K562 (cell line): Measurements from ENCODE around the gene DENND1A. TPM values are rescaled to one million over a fixed set of nuclear protein-coding genes. Genes with fewer than 3 reads are reported as not detected.

ENCODE experiments used
- CHD1 ChIP-seq: fragments of 200-600 bp; sonication (generic); IDR thresholded peaks from one replicate; pipeline ENCODE4 v1.6.1; 2012; ENCODE audit warnings: mild to moderate bottlenecking, moderate library complexity, low read length, inconsistent platforms
- CHD4 ChIP-seq: fragments of 200-600 bp; sonication (generic); IDR thresholded peaks from 3 replicates; pipeline ENCODE4 v1.6.1; 2012; ENCODE audit warnings: low read depth, mild to moderate bottlenecking, mixed read lengths, low read length, inconsistent platforms; ENCODE audit not compliant: insufficient read depth, insufficient replicate concordance, poor library complexity, severe bottlenecking
- CREM ChIP-seq: IDR thresholded peaks from 2 replicates; pipeline ENCODE4 v1.6.1; 2014; ENCODE audit warnings: antibody characterized with exemption, low read depth
- E2F3 ChIP-seq: fragments of 250-450 bp; sonication (Bioruptor Pico); IDR thresholded peaks from 2 replicates; pipeline ENCODE4 v1.4.0; 2020; ENCODE audit warnings: mild to moderate bottlenecking
- GTF2F1 ChIP-seq: IDR thresholded peaks from 2 replicates; pipeline ENCODE4 v1.6.1; 2011; ENCODE audit warnings: low read depth, low read length, improper control_type of control experiment
- L3MBTL2 ChIP-seq: fragments of 450-650 bp; IDR thresholded peaks from 2 replicates; pipeline ENCODE4 v1.6.1; 2016; ENCODE audit warnings: mild to moderate bottlenecking, moderate library complexity
- MYNN ChIP-seq, 2 experiments: sonication (generic); formaldehyde crosslinking in 1 of 2; IDR thresholded peaks; 2 replicates each; pipeline versions ENCODE4 v1.5.0 to v1.6.1; 2016 to 2020; ENCODE audit warnings: antibody characterized with exemption in 1 of 2, missing genetic modification reagents in 1 of 2
- SMAD1 ChIP-seq: fragments of 150-350 bp; IDR thresholded peaks from 2 replicates; pipeline ENCODE4 v1.6.1; 2014; ENCODE audit warnings: low read length, low read depth; ENCODE audit not compliant: partially characterized antibody
- SMARCA4 ChIP-seq: fragments of 450-650 bp; IDR thresholded peaks from 2 replicates; pipeline ENCODE4 v1.6.1; 2016
- TAF1 ChIP-seq: IDR thresholded peaks from 2 replicates; pipeline ENCODE4 v1.6.1; 2011; ENCODE audit warnings: mild to moderate bottlenecking, low read length, moderate library complexity; ENCODE audit not compliant: insufficient read depth, control insufficient read depth, severe bottlenecking; ENCODE audit errors: extremely low read depth
- TAL1 ChIP-seq: fragments of 450-650 bp; IDR thresholded peaks from 2 replicates; pipeline ENCODE4 v1.6.1; 2016; ENCODE audit warnings: mild to moderate bottlenecking
- TBL1XR1 ChIP-seq, 2 experiments: IDR thresholded peaks; 2 replicates each; pipeline ENCODE4 v1.6.1; 2012; ENCODE audit warnings: improper control_type of control experiment in 2 of 2, low read length in 2 of 2, mild to moderate bottlenecking in 1 of 2
- TCF3 ChIP-seq: sonication (generic); formaldehyde crosslinking; IDR thresholded peaks from 2 replicates; pipeline ENCODE4 v1.4.0; 2020; ENCODE audit warnings: mild to moderate bottlenecking, missing genetic modification reagents
- TCF7 ChIP-seq: sonication (generic); IDR thresholded peaks from 2 replicates; pipeline ENCODE4 v1.6.1; 2016; ENCODE audit warnings: antibody characterized with exemption, borderline replicate concordance
- TCF7L2 ChIP-seq: fragments of 150-350 bp; IDR thresholded peaks from 2 replicates; pipeline ENCODE4 v1.6.1; 2016; ENCODE audit warnings: low read depth, mild to moderate bottlenecking, low read length, moderate library complexity
- TOE1 ChIP-seq, 2 experiments: fragments of 450-650 bp in 1 of 2; sonication (generic) in 1 of 2; formaldehyde crosslinking in 1 of 2; IDR thresholded peaks; 2 replicates each; pipeline versions ENCODE4 v1.7.1 to v1.8.0; 2016 to 2022; ENCODE audit warnings: borderline replicate concordance in 2 of 2, mild to moderate bottlenecking in 2 of 2, antibody characterized with exemption in 1 of 2, inconsistent platforms in 1 of 2, low read depth in 1 of 2, missing genetic modification reagents in 1 of 2, moderate library complexity in 1 of 2
- ZBTB8A ChIP-seq: fragments of 450-650 bp; IDR thresholded peaks from 2 replicates; pipeline ENCODE4 v1.6.1; 2018; ENCODE audit warnings: mild to moderate bottlenecking, moderate library complexity; ENCODE audit not compliant: partially characterized antibody
- polyA plus RNA-seq, 8 experiments: library from polyadenylated mRNA; depleted of rRNA in 4 of 8; stranded (reverse) in 5 of 8; unstranded in 3 of 8; fragments of >200 nt; fragmentation: Nextera tagmentation in 2 of 8; fragmentation: Illumina TruSeq in 1 of 8; extraction: Ambion mirVana in 2 of 8; extraction: Trizol in 1 of 8; gene quantifications; 2 replicates each; pipeline versions ENCODE4 v1.2.1 to v1.2.3, GENCODE V29; 2011 to 2014; ENCODE audit warnings: inconsistent platforms in 1 of 8, missing spikeins in 1 of 8
- total RNA-seq, 7 experiments: library from RNA; depleted of rRNA in 6 of 7; stranded (reverse); fragments of >200 nt in 6 of 7; fragmentation: Illumina TruSeq in 2 of 7; extraction: Trizol in 2 of 7; gene quantifications; 2 replicates each; pipeline versions ENCODE4 v1.2.1 to v1.2.3, GENCODE V29; 2011 to 2021; ENCODE audit warnings: low replicate concordance in 1 of 7
- TF ChIP-seq, protein P1 (sequence below): sonication (generic); formaldehyde crosslinking; IDR thresholded peaks from 2 replicates; pipeline ENCODE4 v1.8.0; 2023; ENCODE audit warnings: missing genetic modification reagents, mild to moderate bottlenecking, borderline replicate concordance
- TF ChIP-seq, protein P2 (sequence below): fragments of 450-650 bp; IDR thresholded peaks from 2 replicates; pipeline ENCODE4 v1.6.1; 2016; ENCODE audit warnings: antibody characterized with exemption

The DENND1A gene
- total and polyA plus RNA-seq, 9 of the 15 experiments (the other 6 are each of a cell fraction or from before 2014, with no cell fraction given): 7.6 to 29.5 (median 15.7) TPM

DNA sequence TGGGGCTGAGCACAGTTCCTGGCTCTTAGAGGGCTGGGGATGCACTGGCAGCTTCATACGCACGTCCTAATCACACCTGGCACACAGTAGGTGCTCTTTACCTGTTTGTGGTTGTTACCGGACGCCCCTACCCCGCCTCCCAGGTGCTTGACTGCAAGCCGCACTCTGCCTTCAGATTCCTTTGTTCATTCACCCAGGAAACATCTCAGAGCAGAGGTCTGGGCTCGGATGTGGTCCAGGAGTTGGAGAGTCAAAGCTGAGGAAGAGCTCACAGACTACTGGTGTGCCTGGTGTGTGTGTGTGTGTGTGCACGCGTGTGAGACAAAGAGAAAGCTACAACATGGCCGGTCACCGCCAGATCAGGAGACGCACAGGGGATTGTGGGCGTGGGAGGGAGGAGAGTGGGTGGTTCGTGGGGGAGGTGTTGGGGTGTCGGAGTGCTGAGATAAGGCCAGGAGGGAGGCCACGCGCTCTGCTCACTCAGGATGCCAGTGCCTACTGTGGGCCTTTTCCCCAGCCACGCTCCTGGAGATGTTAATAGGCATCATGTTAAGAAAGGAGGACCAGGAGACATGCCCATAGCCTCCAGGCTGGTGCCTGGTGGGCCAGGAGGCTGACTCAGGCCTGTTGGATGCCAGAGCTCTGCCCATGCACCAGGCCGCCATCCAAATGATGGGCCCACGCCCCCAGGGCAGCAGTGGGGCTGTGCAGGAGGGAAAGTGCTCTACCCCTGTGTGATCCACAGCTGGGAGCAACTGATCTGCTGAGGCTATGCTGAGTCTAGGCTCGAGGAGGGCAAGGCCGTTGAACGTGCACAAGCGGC is 534.0 kb downstream of the DENND1A start (continued):
- no peak for TF ChIP-seq GTF2F1
- TF ChIP-seq SMARCA4: peak; percentile 40
- TF ChIP-seq CREM: peak; percentile 66
- TF ChIP-seq, protein P1, sequence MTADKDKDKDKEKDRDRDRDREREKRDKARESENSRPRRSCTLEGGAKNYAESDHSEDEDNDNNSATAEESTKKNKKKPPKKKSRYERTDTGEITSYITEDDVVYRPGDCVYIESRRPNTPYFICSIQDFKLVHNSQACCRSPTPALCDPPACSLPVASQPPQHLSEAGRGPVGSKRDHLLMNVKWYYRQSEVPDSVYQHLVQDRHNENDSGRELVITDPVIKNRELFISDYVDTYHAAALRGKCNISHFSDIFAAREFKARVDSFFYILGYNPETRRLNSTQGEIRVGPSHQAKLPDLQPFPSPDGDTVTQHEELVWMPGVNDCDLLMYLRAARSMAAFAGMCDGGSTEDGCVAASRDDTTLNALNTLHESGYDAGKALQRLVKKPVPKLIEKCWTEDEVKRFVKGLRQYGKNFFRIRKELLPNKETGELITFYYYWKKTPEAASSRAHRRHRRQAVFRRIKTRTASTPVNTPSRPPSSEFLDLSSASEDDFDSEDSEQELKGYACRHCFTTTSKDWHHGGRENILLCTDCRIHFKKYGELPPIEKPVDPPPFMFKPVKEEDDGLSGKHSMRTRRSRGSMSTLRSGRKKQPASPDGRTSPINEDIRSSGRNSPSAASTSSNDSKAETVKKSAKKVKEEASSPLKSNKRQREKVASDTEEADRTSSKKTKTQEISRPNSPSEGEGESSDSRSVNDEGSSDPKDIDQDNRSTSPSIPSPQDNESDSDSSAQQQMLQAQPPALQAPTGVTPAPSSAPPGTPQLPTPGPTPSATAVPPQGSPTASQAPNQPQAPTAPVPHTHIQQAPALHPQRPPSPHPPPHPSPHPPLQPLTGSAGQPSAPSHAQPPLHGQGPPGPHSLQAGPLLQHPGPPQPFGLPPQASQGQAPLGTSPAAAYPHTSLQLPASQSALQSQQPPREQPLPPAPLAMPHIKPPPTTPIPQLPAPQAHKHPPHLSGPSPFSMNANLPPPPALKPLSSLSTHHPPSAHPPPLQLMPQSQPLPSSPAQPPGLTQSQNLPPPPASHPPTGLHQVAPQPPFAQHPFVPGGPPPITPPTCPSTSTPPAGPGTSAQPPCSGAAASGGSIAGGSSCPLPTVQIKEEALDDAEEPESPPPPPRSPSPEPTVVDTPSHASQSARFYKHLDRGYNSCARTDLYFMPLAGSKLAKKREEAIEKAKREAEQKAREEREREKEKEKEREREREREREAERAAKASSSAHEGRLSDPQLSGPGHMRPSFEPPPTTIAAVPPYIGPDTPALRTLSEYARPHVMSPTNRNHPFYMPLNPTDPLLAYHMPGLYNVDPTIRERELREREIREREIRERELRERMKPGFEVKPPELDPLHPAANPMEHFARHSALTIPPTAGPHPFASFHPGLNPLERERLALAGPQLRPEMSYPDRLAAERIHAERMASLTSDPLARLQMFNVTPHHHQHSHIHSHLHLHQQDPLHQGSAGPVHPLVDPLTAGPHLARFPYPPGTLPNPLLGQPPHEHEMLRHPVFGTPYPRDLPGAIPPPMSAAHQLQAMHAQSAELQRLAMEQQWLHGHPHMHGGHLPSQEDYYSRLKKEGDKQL: no peak
- no peak for TF ChIP-seq TAF1
- TF ChIP-seq CHD4: no peak
- no peak for TF ChIP-seq ZBTB8A
- no peak for TF ChIP-seq TCF7
- TF ChIP-seq L3MBTL2: peak; percentile 47; the same call in 1 of the 2 replicates
- no peak for TF ChIP-seq SMAD1
- no peak for TF ChIP-seq TOE1 (IDR thresholded peaks at IDR 0.05; ENCODE audit: borderline replicate concordance)
- no peak for TF ChIP-seq TOE1 (CRISPR knock-in tag; IDR thresholded peaks at IDR 0.05; ENCODE audit: borderline replicate concordance, low read depth)
- peak; percentile 62 for TF ChIP-seq TCF3 (CRISPR knock-in tag)
- no peak for TF ChIP-seq TCF7L2
- no peak for TF ChIP-seq TBL1XR1 (IDR thresholded peaks at IDR 0.05; ENCODE audit: low read length in 2 of 2)
- no peak for TF ChIP-seq CHD1
- TF ChIP-seq, protein P2, sequence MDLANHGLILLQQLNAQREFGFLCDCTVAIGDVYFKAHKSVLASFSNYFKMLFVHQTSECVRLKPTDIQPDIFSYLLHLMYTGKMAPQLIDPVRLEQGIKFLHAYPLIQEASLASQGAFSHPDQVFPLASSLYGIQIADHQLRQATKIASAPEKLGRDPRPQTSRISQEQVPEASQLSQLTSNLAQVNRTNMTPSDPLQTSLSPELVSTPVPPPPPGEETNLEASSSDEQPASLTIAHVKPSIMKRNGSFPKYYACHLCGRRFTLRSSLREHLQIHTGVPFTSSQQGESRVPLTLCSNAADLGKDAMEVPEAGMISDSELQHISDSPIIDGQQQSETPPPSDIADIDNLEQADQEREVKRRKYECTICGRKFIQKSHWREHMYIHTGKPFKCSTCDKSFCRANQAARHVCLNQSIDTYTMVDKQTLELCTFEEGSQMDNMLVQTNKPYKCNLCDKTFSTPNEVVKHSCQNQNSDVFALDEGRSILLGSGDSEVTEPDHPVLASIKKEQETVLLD: peak; percentile 38; the same call in 1 of the 2 replicates
- TF ChIP-seq MYNN (IDR thresholded peaks at IDR 0.05): 0 out of 2 replicates have a peak, but pooled peaks have one; percentile 29
- no peak for TF ChIP-seq MYNN (CRISPR knock-in tag; IDR thresholded peaks at IDR 0.05)
- no peak for TF ChIP-seq E2F3 (CRISPR knock-in tag)
- peak; percentile 21; the same call in 1 of the 2 replicates for TF ChIP-seq TAL1
